MM.1S (cell line): ENCODE data around the gene ADCY4.

Experiments
- DNase-seq: peaks from one replicate; pipeline ENCODE4 v3.0.0-alpha.2; 2015
- H2AFZ ChIP-seq: fragments of 300-600 bp; sonication (generic); 2 replicates; pipeline ENCODE4 v1.6.0; 2016; ENCODE audit warnings: antibody characterized with exemption, low read length
- H3F3A ChIP-seq: fragments of 300-600 bp; sonication (generic); 2 replicates; pipeline ENCODE4 v1.6.1; 2016; ENCODE audit warnings: mild to moderate bottlenecking, antibody characterized with exemption, low read length, moderate library complexity, mixed read lengths; ENCODE audit not compliant: insufficient read depth
- H3K27ac ChIP-seq: fragments of 300-600 bp; sonication (generic); 2 replicates; pipeline ENCODE4 v1.5.1; 2016; ENCODE audit warnings: mild to moderate bottlenecking, low read length
- H3K27me3 ChIP-seq: fragments of 300-600 bp; sonication (generic); replicated peaks from 2 replicates; pipeline ENCODE4 v1.6.0; 2016; ENCODE audit warnings: low read length; ENCODE audit not compliant: insufficient read depth
- H3K36me3 ChIP-seq: fragments of 300-600 bp; sonication (generic); replicated peaks from 2 replicates; pipeline ENCODE4 v1.6.1; 2016; ENCODE audit warnings: mild to moderate bottlenecking, low read length, mixed read lengths; ENCODE audit not compliant: insufficient read depth
- H3K4me1 ChIP-seq: fragments of 300-600 bp; sonication (generic); 2 replicates; pipeline ENCODE4 v1.6.1; 2016; ENCODE audit warnings: low read length, mixed read lengths
- H3K4me2 ChIP-seq: fragments of 300-600 bp; sonication (generic); 2 replicates; pipeline ENCODE4 v1.6.0; 2016; ENCODE audit warnings: low read depth, low read length
- H3K4me3 ChIP-seq: fragments of 300-600 bp; sonication (generic); 2 replicates; pipeline ENCODE4 v1.5.1; 2016; ENCODE audit warnings: low read length, mixed read lengths
- H3K79me2 ChIP-seq: fragments of 300-600 bp; sonication (generic); 2 replicates; pipeline ENCODE4 v1.6.1; 2016; ENCODE audit warnings: mixed run types, low read length, mixed read lengths
- H3K9ac ChIP-seq: fragments of 300-600 bp; sonication (generic); 2 replicates; pipeline ENCODE4 v1.6.1; 2016; ENCODE audit warnings: low read length, mixed read lengths
- H3K9me2 ChIP-seq: fragments of 300-600 bp; sonication (generic); replicated peaks from 2 replicates; pipeline ENCODE4 v1.6.1; 2016; ENCODE audit warnings: mild to moderate bottlenecking, low read length, mixed read lengths; ENCODE audit not compliant: insufficient read depth
- H3K9me3 ChIP-seq: fragments of 300-600 bp; sonication (generic); replicated peaks from 2 replicates; pipeline ENCODE4 v1.6.1; 2016; ENCODE audit warnings: mild to moderate bottlenecking, low read length, mixed read lengths; ENCODE audit not compliant: insufficient read depth
- H4K20me1 ChIP-seq: fragments of 300-600 bp; sonication (generic); 2 replicates; pipeline ENCODE4 v1.6.1; 2016; ENCODE audit warnings: mild to moderate bottlenecking, low read length, moderate library complexity, mixed read lengths; ENCODE audit not compliant: insufficient read depth
- CTCF ChIP-seq: fragments of 300-600 bp; sonication (generic); IDR thresholded peaks from 2 replicates; pipeline ENCODE4 v1.5.1; 2016; ENCODE audit warnings: antibody characterized with exemption, low read length, mixed read lengths
- EZH2 ChIP-seq: fragments of 300-600 bp; sonication (generic); optimal IDR thresholded peaks from 2 replicates; pipeline ENCODE3; 2017; ENCODE audit warnings: low read depth, mild to moderate bottlenecking, antibody characterized with exemption, low read length, mixed read lengths
- EZH2phosphoT487 ChIP-seq: fragments of 300-600 bp; sonication (generic); IDR thresholded peaks from 2 replicates; pipeline ENCODE4 v1.6.1; 2018; ENCODE audit warnings: antibody characterized with exemption, low read length

Gene ADCY4

GRCh38 chr14:24297190-24297964 lies 37.5 kb downstream of the ADCY4 start:
- H3K9me3 ChIP-seq, result no peaks in the 10 kb centered on the region
- H3K27me3 ChIP-seq, result no peaks in the 10 kb centered on the region
- 0 out of 2 replicates have a peak, but pooled peaks cover 5% of the 10 kb centered on the region for H3K4me1 ChIP-seq
- no peak overlapping the region for H3K27ac ChIP-seq
- H3K36me3 ChIP-seq, result no peaks in the 10 kb centered on the region
- peaks cover 22% of the 10 kb centered on the region for H3K79me2 ChIP-seq
- no peak for TF ChIP-seq CTCF
- no peak for TF ChIP-seq EZH2phosphoT487
- H3K9me2 ChIP-seq, result no peaks in the 10 kb centered on the region
- H2AFZ ChIP-seq, result no peak overlapping the region
- H3K4me2 ChIP-seq, result no peak overlapping the region
- no peaks in the 10 kb centered on the region for H3F3A ChIP-seq
- H4K20me1 ChIP-seq, result no peaks in the 10 kb centered on the region
- no peak overlapping the region for H3K9ac ChIP-seq
- no peak for DNase-seq
- no peak overlapping the region for H3K4me3 ChIP-seq

- no peak overlapping the region for H2AFZ ChIP-seq
- no peaks in the 10 kb centered on the region for H4K20me1 ChIP-seq
- TF ChIP-seq CTCF (peak; percentile 64), EZH2 (no peak)
- no peak overlapping the region for H3K4me2 ChIP-seq
- H3K27me3 ChIP-seq, result no peaks in the 10 kb centered on the region
- no peaks in the 10 kb centered on the region for H3K9me3 ChIP-seq
- peaks cover 22% of the 10 kb centered on the region for H3K79me2 ChIP-seq
- no peaks in the 10 kb centered on the region for H3F3A ChIP-seq
- H3K27ac ChIP-seq, result no peak overlapping the region
- H3K4me1 ChIP-seq, result 0 out of 2 replicates have a peak, but pooled peaks cover 5% of the 10 kb centered on the region
- DNase-seq, result peak; percentile 36
- H3K4me3 ChIP-seq, result no peak overlapping the region
- no peaks in the 10 kb centered on the region for H3K9me2 ChIP-seq
- no peaks in the 10 kb centered on the region for H3K36me3 ChIP-seq
- H3K9ac ChIP-seq, result no peak overlapping the region
These were observed 38.3 kb downstream of the ADCY4 start for GRCh38 chr14:24296341-24297157.

- H3K36me3 ChIP-seq, result no peaks in the 10 kb centered on the region
- TF ChIP-seq CTCF (no peak), EZH2phosphoT487 (no peak), EZH2 (no peak)
These were observed 41.3 kb downstream of the ADCY4 start for GRCh38 chr14:24293525-24293924.

More at GRCh38 chr14:24293525-24293924, 41.3 kb downstream of the ADCY4 start:
- no peaks in the 10 kb centered on the region for H3K27me3 ChIP-seq
- no peak overlapping the region for H3K9ac ChIP-seq
- no peak overlapping the region for H3K27ac ChIP-seq
- no peak for DNase-seq
- H3K4me1 ChIP-seq, result no peaks in the 10 kb centered on the region
- no peaks in the 10 kb centered on the region for H3F3A ChIP-seq
- no peak overlapping the region for H2AFZ ChIP-seq
- H3K9me3 ChIP-seq, result no peaks in the 10 kb centered on the region
- H3K4me3 ChIP-seq, result no peak overlapping the region
- peaks cover 2% of the 10 kb centered on the region; the same call in 1 of the 2 replicates for H3K79me2 ChIP-seq
- H3K4me2 ChIP-seq, result no peak overlapping the region
- no peaks in the 10 kb centered on the region for H4K20me1 ChIP-seq
- H3K9me2 ChIP-seq, result no peaks in the 10 kb centered on the region
